Coronary artery (tissue), 2 donors: Measurements from ENCODE around the gene FAM72A.
A peak's percentile ranks its signal among the peaks of the same experiment; 100 is the strongest.
"Not testable (repeated sequence)": the region's sequence is repeated elsewhere in the genome, so short reads cannot be mapped to it uniquely, and the experiment has no call there.

ENCODE experiments used
- DNase-seq: peaks from one replicate; pipeline ENCODE4 v3.0.0-alpha.2; 2017; ENCODE audit warnings: low spot score
- H3K27ac ChIP-seq, 2 donors: fragments of 200-600 bp; sonication (generic); one replicate each; pipeline ENCODE4 v1.5.1; 2016 to 2019
- H3K4me3 ChIP-seq: fragments of 200-600 bp; sonication (generic); 2 replicates; pipeline ENCODE4 v1.5.1; 2016; ENCODE audit warnings: mild to moderate bottlenecking, moderate library complexity

FAM72A gene

DNA sequence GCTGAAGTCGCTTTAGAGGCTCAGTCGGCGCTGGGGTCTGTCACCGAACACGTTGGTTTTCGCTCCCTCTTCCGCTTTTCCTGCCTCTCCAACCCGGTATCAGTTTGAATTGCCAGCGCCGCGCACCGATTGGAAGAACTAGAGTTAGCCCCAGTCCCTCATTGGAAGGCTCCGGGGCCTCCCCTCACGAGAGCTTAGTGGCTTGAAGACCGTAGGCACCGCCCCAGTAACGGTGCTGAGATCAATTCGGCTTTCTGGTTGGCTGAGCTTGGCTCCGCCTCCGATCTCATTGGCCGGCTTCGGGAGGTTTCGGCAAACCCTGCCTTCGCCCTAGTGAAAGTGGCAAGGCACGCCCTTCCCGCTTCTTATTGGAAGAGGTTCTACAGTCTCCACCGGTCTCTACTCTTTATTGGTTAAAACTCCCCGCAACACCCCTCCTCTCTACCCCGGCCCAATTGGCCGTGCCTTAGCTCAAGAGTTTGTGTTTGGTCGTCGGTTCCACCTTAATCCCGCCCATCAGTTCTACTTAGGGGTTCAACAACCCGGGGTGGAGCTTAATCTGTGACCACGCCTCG is at the start of gene FAM72A:
Gene FAM72A (minus strand): TSS at position 51 of the 575 bp plus-strand sequence. CDS start 814 bp downstream, outside the sequence.
- peak within 1 kb of the TSS; percentile 76 for H3K4me3 ChIP-seq
- DNase-seq = peak; percentile 99
- H3K27ac ChIP-seq = peak within 1 kb of the TSS; percentile 73 to 95

DNA sequence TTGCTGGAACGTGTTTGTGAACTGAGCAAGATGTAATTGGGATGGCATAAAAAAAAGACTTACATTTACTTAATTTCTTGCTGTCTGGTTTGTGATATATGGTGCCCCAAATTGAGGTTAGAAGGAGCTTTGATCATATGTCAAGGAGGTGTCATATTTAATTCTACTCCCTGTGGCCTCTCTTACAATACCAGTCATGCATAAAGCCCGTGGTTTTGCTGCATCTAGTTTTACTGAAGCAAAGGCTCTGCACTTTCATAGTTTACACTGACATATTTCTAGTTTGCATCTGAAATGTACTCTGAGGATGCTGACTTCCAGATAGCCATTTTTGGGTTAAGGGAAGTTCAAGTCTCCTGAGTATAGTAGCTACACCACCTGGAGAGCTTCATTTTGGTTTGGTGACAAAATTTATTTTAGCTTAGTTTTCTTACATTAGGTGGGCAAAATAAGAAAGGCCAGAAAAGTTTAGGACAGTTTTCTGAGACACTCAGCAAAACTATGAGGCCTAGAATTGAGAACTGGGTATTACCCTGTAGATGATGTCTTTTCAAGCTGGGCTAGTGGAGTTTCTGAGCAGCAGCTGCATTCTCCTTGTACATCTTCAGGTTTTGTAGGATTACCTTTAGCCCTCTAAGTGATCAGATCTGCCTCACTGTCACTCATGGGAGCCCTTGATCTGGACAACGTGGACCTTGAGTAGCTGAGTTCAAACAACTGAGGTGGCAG is 48.5 kb upstream of the FAM72A start:
- not testable (repeated sequence) for H3K4me3 ChIP-seq, DNase-seq, H3K27ac ChIP-seq

DNA sequence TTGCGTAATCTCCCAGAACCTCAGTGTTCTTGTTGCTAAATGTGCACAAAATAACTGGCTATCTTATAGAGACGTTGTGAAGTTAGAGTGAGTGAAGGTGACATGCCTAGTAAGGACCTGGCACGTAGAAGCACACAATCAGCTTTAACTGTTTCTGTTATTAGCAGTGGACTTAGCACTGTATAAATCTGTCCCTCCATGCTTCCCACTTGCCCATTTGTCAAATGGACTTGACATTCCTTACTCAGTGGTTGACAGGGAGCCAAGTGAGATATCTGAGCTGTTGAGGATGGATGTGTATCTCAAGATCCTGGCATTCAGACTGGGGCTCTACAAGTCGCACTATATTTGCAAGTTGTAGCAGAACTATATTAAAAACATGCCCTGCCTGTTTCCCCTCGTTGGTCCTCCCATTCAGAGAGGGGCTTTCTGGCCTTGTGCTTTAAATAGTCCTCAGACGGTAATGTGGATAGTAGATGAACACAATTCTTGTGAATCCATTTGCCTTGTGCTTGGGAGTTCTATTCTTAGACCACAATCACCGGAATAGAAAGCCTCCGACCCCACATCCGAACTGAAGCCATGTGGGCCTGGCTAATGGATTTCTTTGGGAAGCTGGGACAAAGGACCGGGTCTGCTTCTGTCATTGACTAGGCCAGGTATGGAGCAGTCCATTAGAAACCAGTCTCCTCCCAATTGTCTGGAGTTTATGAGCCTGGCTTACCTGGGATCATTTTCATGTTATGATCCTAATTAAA is 43.7 kb upstream of the FAM72A start:
- H3K4me3 ChIP-seq, DNase-seq, H3K27ac ChIP-seq: not testable (repeated sequence)

DNA sequence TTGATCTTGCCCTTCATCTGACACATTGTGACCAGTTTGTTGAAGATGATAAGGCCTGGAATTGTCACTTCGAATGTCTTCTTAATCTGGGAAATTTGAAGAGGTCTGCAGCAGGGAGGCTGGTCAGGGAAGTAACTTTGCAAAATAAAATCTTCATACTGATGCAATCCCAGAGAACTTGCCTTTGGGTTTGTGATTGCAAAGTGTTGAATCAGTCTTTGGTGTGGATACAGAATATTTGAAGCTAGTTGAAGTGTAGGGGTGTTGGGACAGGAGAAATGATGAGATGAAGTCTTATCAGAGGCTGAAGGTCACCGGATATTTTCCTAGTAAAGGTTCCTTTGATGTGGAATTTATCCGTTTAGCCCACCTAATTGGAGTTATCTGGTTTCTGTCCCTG is 42.8 kb upstream of the FAM72A start:
- DNase-seq, H3K27ac ChIP-seq: not testable (repeated sequence)

DNA sequence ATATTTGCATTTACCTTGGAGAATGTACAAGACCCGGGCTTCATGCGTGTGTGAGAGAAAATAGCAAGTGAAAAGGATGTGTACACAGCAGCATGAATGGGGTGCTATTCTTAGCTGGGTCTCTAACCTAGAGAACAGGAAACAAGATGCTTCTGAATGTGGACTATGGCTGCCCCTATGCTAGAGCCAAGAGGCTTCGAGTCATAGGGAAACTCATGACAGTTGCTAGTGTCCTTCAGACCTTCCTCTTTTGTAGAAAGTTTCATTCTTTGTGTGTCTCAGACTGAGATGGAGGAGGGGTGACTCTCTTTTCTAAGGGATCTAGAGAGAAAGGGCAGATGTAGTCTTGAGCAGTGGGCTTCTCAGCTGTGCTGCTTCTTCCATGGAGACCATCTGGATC is 40.7 kb upstream of the FAM72A start:
- H3K27ac ChIP-seq, H3K4me3 ChIP-seq, DNase-seq: not testable (repeated sequence)

More for the DNA sequence above, 42.8 kb upstream of the FAM72A start:
- H3K4me3 ChIP-seq = not testable (repeated sequence)

DNA sequence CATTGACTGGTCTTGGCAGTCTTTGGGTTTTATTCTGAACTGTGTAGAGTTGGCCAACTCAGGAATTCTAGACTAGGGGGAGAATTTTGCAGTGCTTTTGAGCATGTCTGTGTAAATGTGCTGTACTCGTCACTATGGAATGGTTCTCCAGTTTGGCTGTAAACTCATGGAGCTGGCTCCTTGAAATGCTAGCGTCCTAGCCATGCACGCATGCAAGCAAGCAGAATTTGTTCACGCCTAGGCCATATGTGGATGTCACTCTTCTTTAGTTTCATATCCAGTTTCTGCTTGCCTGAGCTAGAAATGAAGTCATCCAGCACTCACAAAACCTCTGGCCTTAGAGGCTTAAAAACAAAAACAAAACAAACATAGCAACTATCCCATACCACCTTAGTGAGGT is 37.6 kb upstream of the FAM72A start:
- not testable (repeated sequence) for DNase-seq, H3K27ac ChIP-seq

DNA sequence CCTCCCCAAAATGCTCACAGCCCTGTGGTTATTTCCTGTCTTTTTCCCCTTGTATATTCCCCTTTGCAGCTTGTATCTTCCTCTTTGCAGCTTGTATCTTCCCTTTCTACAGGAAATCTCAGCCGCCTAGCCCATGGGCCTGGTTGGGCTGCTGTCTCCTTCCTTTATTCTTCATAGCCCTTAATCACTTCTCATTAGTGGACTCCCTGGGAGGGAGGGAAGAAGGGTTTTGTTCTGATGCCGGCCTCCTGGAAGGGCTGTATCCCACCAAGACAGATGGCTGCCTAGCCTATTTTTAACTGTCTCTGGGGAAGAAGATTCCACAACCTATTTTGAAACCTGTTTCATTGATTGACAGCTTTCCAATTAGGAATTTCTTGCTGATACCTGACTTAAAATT is 32.6 kb upstream of the FAM72A start:
- not testable (repeated sequence) for DNase-seq, H3K4me3 ChIP-seq, H3K27ac ChIP-seq

More for the DNA sequence above, 37.6 kb upstream of the FAM72A start:
- H3K4me3 ChIP-seq = not testable (repeated sequence)

DNA sequence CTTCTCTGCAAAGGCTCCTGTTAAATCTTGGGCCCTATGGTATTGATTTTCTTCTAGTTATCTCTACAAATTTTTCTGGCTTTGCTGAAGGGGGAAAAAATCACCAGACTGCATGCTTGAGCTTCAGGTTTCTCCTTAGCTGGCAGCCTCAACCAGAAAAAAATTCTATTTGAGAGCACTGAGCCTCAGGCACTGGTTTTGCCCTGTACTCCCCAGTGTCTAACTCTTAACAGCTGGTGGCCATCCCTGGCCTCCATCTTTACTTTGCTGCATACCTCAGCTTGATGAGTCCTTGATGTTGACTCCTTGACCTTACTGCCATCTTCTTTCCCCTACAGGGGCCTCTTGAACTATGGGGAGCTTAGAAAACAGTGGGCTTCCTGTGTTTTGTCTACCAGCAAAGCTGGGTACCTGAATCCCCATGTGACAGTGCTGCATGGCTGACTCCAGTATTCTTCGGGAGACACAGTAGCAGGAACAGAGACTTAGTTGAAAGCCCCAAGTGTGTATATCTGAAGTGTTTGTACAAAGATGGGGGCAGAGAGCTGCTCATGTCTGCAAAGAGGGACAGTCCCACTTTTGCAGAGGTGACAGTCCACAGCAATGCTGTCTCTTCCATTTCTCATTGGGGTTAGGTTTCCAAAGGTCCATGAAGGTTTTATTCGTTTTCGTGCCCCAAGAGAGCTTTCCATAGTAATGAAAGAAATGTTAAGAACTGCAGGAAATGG is 31.7 kb upstream of the FAM72A start:
- DNase-seq, H3K4me3 ChIP-seq, H3K27ac ChIP-seq: not testable (repeated sequence)

DNA sequence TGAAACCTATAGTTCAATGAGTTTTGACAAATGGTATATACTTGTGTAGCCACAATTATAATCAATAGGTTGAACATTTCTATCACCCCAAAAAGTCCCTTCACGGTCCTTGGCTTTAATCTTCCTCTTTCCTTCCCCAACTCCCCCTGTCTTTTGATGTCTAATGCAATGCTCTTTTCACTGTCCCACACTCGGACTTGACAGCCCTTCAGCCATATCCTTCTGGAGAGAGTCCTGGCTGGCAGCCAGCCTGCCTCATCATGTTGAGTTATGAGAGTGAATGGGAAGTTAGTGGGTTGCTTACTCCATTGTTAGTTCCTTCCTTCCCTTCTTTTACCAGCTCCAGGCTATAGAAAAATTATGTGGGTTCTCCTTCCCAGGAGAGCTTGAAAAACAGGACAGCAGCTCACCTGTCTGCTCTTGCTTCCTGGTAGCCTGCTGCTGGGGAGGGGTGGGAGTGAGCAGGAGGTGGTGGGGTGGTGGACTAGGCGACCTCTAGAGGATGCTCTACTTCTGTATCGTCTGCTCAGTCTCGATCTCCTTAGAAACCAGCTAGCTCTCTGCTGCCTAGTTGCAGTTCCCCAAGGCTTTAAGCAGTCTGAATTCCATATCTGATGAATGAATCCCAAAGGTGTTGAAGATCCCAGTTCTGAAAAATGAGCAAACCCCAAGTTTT is 30.5 kb upstream of the FAM72A start:
- not testable (repeated sequence) for DNase-seq, H3K27ac ChIP-seq, H3K4me3 ChIP-seq

DNA sequence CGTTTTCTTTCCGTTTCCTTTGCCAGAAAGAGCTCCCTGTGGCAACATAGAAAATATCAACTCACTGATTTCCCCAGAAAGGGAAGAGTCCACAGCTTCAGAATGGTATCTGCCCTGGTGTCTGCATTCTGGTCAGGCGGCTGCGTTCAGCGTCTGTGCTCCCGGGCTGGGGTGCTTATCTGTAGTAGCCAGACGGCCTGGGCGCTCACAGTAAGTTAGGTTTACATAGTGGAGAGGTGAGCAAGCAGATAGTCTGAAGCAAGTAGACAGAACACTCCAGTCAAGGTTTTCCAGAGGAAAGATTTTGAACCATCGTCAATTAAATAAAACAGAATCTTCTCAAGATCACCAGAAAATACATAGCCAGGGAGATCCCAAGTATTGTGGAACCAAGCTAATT is 29.4 kb upstream of the FAM72A start:
- not testable (repeated sequence) for H3K27ac ChIP-seq, H3K4me3 ChIP-seq, DNase-seq

DNA sequence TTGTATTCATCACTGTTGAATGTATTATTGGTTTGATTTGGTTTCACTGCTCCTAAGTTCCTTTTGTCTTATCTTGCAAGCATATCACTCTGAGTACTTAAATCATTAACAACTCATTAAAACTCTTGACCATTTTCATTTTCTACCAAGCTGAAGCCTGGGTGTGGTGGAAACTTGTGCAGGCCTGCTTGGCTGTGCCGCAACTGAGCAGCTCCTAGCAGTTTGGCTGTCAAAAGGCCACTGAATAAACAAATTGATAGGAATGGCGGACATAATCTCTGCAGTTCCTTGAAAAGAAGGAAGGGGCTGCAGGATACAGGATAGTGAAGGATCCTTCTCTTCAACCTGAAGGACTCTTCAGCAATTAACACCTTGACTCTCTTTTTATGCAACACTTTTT is 26.6 kb upstream of the FAM72A start:
- not testable (repeated sequence) for H3K4me3 ChIP-seq, H3K27ac ChIP-seq, DNase-seq

DNA sequence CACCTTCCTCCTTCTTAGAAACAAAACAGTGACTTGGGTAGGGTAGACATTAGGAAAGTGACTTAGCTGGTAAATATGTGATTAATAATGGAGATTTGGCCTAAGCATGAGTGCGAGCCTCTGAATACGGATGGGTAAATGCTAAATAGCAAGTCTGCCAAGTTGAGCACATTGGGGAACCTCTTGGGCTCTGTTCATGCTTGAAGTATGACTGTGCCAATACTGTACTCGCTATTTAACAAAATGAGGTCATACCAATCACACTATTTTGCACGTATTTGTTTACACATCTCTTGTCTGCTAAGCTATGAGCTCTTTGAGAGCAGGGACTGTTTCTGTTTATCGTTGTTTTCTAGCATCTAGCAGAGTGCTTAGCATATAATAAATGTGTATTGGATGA is 24.2 kb upstream of the FAM72A start:
- H3K4me3 ChIP-seq, DNase-seq: not testable (repeated sequence)

DNA sequence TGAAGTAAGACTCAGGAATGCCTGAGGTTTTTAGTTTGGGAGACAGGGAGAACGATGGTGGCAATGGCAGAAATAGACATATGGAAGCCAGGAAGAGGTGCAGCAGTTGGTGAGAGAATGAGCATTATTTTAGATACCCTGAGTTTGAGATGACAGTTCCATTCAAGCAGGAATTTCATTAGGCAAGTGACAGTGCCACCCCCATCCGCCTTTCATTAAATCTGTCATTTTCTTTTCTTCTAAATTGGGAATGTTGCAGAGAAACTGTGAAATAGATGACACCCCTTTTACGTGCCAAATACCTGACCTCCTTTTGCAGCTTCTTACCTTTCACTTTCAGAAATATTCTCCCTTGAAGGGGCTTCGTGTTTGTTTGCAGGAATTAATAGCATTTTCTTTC is 22.7 kb upstream of the FAM72A start:
- not testable (repeated sequence) for H3K4me3 ChIP-seq, H3K27ac ChIP-seq, DNase-seq

More for the DNA sequence above, 24.2 kb upstream of the FAM72A start:
- not testable (repeated sequence) for H3K27ac ChIP-seq

DNA sequence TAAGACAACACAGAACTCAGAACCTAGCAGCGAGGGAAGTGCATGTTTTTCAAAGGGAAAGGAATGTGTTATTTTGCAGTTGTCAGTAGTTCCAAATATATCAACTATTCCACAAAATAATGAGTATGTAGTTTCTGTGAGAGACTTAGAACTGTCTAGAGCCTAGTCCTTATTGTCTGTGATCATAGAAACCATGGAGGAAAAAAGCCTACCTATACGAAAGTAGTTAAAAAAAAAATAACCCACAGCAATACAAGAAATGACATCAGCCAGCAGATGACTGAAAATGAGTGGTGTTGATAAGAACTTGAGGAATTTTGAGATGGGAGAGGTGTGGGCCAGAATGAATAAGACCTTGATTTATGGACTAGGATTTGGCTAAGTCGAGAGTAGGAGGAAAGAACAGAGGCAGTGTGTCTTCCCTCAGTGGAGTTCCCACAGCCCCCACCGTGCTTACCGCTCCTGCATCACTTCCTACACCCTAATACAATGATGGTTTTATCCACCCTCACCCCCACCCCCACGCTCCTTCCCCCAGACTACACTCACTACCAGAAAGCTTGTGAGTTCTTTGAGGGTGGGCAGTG is 21.6 kb upstream of the FAM72A start:
- H3K4me3 ChIP-seq, DNase-seq, H3K27ac ChIP-seq: not testable (repeated sequence)

DNA sequence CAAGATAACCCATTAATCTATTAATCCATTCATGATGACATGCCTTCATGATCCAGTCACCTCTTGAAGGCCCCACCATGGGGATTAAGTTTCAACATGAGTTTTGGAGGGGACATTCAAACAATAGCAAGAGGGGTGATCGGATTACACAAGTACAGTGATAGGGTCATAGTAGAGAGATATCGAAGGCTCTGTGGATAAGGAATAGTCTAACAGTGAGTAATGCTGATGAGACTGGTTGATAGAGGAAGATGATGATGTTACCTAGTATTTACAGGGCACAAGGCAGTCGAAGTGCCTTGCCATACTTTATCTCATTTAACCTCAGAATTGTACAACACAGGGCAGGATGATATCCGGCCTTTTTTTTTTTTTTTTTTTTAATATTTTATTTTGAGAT is 18.9 kb upstream of the FAM72A start:
- H3K4me3 ChIP-seq, H3K27ac ChIP-seq, DNase-seq: not testable (repeated sequence)

DNA sequence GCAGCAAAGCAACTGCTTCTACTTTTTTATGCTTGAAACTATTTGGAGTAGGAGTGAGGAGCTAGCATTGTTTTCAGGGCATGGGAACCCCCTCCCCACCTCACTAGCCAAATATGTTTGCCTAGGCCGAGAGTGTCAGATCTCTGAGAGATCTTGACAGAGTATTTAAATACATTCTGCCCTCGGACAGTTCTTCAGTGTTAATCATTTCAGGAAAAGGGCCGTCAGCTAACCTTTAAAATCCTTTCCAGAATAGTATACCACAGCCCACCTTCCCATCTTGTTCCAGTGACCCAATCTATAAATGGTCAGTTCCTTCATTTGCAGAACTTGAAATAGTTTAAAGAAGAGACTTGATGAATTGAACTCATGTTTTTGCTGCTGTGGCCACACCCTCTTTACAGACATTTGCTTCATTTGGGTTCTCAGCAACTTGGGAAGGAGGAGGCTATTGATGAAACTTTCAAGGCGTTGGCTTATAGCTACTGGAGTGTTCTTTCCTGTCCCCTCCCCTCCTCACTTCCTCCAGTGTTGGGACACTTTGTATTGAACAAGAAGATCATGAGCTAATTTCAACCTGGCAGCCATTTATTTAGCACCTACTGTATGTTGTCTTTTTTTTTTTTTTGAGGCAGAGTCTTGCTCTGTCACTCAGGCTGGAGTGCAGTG is 17.8 kb upstream of the FAM72A start:
- peak overlapping the region; percentile 56 for H3K4me3 ChIP-seq
- H3K27ac ChIP-seq = peak overlapping the region in 1 of 2 donors; percentile 82
- not testable (repeated sequence) for DNase-seq

DNA sequence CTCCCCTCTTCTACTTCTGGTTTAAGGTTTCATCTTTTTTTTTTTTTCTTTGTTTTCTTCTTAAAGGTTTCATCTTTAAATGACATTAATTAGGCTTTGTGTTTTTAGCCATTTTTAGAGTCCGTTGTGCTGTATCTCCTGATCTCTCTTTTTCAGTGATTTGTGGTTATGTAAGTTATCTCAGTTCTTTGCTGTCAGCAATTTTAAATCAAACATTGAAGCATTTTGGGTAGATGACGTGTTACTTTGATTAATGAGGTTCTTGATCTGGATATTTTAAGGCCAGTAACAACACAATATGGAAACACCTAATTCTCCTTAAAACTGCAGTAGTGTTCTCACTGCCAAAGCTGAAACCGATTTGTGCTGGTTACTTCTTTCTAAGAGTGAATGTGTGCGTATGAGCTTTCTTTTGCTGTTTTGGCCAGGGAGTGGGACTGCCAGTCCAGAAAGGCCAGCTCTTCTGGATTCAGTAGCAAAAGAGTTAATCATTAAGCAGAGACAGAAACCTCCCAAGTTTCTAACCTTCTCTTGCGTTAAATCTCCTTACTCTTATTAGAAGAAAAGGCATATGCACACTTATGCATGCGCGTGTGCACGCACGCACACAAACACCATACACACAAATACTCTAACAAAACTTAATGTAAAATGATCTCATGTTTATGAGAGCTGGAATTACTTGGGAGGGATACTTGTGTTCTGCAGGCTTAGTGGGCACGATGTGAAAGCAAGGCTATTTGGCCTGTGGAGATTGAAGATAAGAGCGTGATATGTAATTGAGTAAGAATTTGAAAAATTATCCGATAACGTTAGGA is 17.1 kb upstream of the FAM72A start:
- peak overlapping the region in 1 of 2 donors; percentile 82 for H3K27ac ChIP-seq
- DNase-seq = not testable (repeated sequence)
- peak overlapping the region; percentile 56 for H3K4me3 ChIP-seq
